NCI-H128 (cell line): Measurements from ENCODE around the gene IRX4.
"Not testable (repeated sequence)": the region's sequence is repeated elsewhere in the genome, so short reads cannot be mapped to it uniquely, and the experiment has no call there.

Source experiments
- DNase-seq: peaks from one replicate; lab custom pipeline; 2025; ENCODE audit not compliant: unreplicated experiment; lab: John Stamatoyannopoulos, UW

The IRX4 gene

GRCh38 chr5:1879292-1880263 lies 3.1 kb downstream of the IRX4 start:
- DNase-seq, result no peak

- no peak for DNase-seq
Observed at GRCh38 chr5:1878050-1878849, 4.5 kb downstream of the IRX4 start.

GRCh38 chr5:1877103-1878049 lies 5.3 kb downstream of the IRX4 start:
- DNase-seq, result no peak

- DNase-seq, result no peak
Observed at GRCh38 chr5:1876660-1877064, 6.1 kb downstream of the IRX4 start.

- DNase-seq, result no peak
Observed at GRCh38 chr5:1875843-1876659, 6.7 kb downstream of the IRX4 start.

GRCh38 chr5:1875281-1875842 lies 7.4 kb downstream of the IRX4 start:
- no peak for DNase-seq

GRCh38 chr5:1874771-1875220 lies 7.9 kb downstream of the IRX4 start:
- DNase-seq, result peak; percentile 77

- peak; percentile 77 for DNase-seq
Observed at GRCh38 chr5:1874348-1874747, 8.4 kb downstream of the IRX4 start.

GRCh38 chr5:1873243-1873959 lies 9.3 kb downstream of the IRX4 start:
- no peak for DNase-seq

- no peak for DNase-seq
Observed at GRCh38 chr5:1871441-1871840, 11.3 kb downstream of the IRX4 start.

GRCh38 chr5:1870435-1871272 lies 12.1 kb downstream of the IRX4 start:
- not testable (repeated sequence) for DNase-seq

- DNase-seq, result no peak
Observed at GRCh38 chr5:1868886-1869475, 13.7 kb downstream of the IRX4 start.

GRCh38 chr5:1867815-1868143 lies 14.9 kb downstream of the IRX4 start:
- DNase-seq, result no peak

GRCh38 chr5:1867114-1867814 lies 15.5 kb downstream of the IRX4 start:
- DNase-seq, result no peak

GRCh38 chr5:1865948-1866347 lies 16.8 kb downstream of the IRX4 start:
- no peak for DNase-seq

GRCh38 chr5:1865486-1865885 lies 17.2 kb downstream of the IRX4 start:
- DNase-seq, result no peak

- DNase-seq, result no peak
Observed at GRCh38 chr5:1864896-1865440, 17.8 kb downstream of the IRX4 start.
